Right hindlimb (tissue), 1 donor: ENCODE data around the gene RABGAP1.

ENCODE experiments used
- DNase-seq: peaks from one replicate; pipeline ENCODE4 v3.0.0-alpha.2; 2018

Gene RABGAP1

DNA sequence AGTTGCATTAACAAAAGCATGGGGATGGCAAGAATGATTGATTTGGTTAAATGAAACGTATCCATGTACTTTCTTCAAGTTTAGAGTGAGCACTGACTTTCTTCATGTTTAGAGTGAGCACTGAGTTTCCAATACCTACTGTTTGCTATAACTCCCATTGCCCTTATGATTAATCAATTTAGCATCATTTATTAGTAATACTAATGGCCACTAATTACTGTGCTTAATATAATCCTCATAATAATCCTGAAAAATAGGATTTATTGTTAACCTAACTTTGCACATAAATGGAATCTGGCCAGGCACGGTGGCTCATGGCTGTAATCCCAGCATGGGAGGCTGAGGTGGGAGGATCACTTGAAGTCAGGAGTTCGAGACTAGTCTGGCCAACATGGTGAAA lies 70.6 kb downstream of the RABGAP1 start:
- DNase-seq = no peak

DNA sequence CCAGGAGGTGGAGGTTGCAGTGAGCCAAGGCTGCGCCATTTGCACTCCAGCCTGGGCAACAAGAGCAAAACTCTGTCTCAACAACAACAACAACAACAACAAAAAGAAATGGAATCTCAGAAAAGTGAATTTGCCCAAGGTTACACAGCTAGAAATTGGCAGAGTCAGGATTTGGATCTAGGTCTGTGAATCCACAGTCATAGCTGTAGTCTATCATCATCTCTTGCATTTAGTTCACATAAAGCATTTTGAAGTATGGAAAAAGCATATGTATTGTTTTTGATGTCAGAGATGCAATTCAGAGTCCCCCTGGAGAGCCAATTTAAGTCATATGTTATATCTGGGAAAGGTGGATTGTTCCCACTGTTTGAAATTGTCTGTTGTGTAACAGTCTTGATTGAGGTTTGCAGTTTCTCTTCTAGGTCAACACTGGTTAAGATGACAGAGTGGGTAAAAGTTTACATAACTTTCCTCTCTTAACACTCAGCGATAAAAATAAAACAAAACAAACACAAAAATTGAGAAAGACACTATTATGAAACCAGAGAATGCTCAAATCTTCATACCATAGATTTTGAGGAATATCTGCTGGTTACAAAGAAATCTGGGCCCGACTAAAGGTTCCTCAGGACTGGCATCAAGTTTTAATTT lies 71.2 kb downstream of the RABGAP1 start:
- no peak for DNase-seq

DNA sequence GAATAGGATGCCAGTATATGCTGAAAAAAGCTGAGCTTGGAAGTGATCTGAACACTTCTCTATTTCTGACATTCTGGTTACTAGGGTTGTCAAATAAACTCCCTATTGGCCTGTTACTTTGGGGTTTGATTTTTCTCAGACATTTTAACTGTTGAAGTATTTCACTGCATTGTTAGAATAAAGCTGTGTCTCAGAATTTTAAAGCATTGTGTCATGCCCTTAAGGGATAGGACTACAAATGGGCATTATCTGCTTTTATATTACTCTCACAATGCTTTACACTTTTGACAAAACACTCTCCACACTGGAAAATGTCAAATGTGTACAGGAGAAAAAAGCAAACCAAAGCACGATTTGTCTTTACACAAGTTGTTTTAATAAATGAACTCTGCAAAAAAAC lies 75.8 kb downstream of the RABGAP1 start:
- DNase-seq = no peak

DNA sequence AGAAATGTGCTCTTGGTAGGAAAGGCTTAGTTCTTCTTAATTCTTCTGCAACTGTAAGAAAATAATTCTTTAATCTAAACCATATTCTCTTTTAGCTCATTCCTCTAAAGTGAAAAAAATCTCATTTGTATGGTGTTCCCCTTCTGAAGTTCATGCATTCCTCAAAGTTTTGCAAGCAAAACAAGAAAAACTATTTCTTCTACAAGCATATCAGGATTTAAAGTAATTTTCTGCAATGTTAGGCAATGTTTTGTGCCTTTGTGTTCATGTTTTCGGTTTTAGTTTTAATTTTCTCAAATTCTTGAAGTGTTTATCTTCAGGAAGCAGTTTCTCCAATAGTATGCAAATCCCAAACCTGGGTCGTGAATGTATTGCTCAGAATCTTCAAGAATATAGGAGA lies 80.0 kb downstream of the RABGAP1 start:
- no peak for DNase-seq

DNA sequence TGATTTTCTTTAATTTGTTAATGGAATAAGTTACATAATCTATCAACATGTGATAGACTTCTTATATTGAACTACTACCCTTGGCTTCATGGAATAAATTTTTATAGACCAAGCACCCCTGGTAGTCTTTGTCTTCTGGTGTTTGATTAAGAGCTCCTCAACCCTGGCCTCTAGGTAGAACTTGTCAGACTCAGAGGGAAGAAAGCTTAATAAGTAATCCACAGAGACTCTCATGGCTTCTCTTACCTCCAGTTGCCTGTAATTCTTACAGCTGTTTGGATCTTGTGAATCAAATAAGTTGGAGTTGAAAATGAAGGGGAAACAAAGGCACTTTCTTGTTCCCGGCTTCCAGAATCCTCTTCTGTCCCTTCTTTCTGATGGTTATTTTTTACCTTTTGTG lies 85.6 kb downstream of the RABGAP1 start:
- DNase-seq = no peak

DNA sequence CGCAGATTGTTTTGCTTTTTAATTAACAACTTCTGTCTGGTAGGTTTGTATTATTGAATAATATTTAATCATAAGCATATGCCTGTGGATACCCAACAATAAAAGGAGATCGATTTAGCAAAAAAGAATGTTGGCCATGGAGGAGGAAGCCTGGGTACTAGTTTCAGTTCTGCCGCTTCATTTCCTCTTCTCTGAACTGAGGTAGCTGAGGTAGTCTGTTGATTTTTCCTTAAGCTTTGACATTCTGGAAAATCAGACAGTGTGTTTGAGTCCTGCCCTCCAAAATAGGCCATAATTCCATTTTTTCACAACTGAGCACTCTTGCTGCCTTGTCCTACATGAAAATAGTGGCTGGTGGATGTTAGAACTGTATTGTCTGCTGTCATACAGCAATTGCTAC lies 86.7 kb downstream of the RABGAP1 start:
- DNase-seq = no peak

DNA sequence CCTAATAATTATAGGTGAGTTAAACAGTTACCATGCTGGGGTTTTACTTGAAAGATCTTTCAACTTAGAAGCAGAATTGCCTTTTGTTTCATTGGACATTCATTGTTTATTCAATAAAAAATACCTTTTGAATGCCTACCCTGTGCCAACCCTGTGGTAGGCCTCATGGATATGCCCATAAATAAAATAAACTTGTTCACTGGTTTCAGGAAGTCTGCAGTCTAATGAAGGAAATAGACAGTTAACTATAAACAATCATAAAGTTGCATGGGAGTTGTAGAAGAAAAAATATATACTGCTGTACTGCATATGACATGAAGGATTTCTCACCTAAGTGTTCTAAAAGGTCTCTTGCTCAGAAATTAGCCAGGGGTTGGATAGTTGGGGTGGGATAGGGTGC lies 87.3 kb downstream of the RABGAP1 start:
- DNase-seq = no peak

DNA sequence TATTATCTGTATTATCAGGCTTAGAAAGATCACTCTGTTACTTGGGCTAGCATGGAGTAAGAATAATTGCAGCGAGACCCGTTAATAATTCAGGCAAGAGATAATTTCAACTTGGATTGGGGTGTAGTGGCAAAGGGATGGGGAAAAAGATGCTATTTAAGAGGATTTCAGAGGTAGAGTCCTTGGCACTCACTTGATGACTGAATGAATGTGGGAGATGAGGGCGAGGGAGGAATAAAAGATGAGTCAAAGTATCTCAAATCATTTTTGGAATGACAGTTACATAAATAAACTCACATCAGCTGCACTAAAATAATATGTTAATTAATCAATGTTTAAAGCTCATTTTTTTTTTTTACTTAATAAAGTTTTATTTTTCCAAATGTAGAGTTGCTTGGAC lies 88.2 kb downstream of the RABGAP1 start:
- no peak for DNase-seq

DNA sequence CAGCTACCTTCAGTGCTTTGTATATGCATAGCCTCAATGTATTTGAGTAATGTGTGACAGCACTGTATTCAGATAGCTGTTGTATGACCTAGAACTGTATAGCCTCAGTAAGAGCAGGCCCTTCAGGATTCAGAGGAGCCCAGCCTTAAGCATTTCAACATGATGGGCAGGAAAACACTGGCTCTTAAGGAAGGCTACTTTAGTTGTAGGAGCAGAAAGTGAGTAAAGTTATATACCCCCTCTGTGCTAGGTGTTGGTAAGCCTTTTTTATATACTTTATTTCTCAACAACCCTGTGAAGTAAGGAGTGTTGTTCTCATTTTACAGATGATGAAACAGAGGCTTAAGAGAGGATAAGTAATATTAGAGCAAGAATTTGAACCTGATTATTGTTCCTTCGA lies 91.1 kb downstream of the RABGAP1 start:
- no peak for DNase-seq

DNA sequence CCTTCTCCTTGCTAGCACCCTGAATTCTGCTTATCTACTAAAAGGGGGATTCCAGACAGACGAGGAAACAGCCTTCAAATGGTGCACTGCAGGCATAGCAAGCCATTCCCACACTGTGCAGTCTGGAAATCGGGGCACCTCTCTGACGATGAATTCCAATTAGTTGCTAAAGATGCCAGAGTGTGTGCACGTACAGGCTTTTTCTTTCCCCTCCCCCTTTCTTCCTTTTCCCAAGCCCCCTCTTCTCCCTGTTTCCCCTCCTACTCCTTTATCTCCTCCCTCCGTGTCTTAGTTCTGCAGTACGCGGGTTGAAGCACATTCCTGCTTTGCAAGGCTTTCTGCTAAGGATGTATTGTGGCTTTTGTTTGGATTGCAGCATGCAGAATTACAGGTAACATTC lies 92.5 kb downstream of the RABGAP1 start, which contains the start of gene GPR21:
GPR21 (plus strand) TSS at position 316 of the 400 bp plus-strand sequence. CDS start 900 bp downstream, outside the sequence.
- no peak for DNase-seq

DNA sequence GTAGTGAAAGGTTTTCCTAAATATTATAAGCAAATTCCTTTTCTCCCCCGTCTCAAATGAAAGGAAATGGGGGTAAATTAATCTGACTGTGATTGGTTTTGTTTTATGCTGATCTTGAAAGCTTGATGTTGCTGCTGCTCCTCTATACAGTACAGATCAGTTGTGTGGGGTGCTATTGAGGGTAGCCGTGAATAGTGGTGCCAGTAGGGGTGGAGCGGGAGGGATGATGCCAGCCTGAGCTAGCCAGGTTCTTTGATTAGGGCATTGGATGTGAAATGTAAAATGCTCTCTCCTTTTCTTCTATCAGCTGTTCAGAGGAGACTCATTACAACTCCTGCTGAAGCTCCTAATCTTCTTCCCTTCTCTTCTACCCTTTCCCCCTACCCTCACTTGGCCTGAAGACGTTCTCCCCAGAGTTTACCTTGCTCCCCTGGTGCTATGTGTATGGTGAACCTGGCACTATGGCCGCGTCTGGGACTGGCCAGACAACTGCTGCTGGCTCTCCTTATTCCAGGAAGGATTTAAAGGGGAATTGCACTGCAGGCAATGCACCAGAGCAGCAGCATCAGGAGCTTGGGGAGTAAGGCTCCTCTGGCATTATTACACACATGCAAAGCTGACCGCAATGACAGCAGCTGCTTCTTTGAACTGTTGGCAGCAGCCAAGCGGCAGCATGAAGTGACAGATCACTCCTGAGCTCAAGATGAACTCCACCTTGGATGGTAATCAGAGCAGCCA lies 93.2 kb downstream of the RABGAP1 start:
- DNase-seq = peak; percentile 48

DNA sequence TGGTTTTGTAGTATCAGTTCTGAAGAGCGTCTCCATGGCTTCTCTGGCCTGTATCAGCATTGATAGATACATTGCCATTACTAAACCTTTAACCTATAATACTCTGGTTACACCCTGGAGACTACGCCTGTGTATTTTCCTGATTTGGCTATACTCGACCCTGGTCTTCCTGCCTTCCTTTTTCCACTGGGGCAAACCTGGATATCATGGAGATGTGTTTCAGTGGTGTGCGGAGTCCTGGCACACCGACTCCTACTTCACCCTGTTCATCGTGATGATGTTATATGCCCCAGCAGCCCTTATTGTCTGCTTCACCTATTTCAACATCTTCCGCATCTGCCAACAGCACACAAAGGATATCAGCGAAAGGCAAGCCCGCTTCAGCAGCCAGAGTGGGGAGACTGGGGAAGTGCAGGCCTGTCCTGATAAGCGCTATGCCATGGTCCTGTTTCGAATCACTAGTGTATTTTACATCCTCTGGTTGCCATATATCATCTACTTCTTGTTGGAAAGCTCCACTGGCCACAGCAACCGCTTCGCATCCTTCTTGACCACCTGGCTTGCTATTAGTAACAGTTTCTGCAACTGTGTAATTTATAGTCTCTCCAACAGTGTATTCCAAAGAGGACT lies 94.2 kb downstream of the RABGAP1 start:
- DNase-seq = no peak

DNA sequence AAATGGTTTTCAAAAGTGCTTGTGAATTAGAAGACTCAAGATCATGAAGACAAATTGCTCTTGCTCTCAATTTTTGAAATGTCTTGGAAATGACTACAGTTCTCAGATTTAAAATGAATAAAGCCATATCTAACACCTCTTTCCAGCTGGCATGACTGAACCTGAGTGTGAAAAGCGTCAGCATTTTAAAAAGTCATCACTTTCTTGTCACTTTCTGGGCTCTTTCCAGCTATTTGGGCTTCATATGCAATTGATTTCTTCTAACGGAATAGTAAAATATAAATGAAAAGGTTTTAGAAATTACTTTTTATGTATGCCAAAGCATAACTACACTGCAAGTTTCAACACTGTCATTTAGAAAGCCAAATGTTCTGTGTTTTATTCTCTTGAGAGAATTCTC lies 95.0 kb downstream of the RABGAP1 start:
- DNase-seq = no peak

DNA sequence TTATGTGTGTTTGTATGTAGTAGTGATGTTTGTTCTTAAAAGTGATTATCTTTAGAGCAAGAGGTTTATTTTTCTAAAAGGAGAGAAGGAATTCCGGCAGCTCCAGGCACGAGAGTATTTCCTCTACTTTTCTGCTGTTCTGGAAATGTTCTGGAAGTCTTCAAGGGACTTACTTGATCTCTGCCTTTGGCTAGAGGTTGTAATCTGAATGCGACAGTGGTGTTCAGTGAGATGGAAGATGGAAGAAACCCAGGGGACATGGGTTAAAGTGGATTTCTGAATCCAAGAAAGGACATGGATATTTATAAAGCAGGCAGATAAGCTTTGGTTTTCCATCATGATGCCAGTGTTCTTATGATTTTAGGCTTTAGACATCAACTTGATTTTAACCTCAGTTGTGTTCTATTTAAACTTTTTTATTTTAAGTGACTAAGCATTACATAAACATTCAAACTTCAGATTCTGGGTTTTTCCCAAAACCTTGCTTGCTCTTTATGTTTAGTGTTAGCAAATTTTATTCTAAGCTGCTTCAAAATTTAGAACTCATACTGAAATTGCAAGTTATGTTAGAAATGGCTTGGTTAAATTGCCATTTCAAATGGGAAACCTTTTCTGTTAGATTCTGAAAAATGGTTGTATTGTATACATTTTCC lies 96.2 kb downstream of the RABGAP1 start:
- DNase-seq = no peak

DNA sequence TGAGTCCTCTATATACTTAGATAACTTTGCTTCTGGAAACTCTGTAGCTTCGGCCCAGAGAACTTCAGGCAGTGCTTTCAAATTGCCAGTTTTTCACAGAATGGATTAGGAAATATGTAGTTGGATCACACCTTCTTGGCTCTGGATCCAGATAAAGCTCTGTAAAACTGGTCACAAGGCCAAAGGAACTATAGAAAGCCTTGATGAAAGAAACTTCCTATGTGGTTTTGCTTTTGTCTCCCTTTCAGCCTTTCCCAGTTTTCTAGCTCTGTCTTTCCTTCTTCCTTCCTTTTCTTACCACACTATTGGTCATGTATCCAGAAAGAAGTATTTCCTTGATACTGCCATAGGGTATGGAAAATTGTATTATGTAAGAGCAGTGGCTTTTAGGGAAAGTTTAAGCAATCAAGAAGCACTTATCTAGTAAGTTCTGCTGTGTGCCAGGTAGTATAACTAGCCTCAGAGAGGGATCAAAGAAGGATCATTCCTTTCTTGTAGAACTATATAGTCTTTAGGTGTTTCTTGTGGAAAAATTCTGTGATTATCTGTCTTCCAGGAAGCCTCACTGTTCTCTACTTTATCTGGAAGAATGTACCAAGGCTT lies 98.9 kb downstream of the RABGAP1 start:
- DNase-seq = no peak

DNA sequence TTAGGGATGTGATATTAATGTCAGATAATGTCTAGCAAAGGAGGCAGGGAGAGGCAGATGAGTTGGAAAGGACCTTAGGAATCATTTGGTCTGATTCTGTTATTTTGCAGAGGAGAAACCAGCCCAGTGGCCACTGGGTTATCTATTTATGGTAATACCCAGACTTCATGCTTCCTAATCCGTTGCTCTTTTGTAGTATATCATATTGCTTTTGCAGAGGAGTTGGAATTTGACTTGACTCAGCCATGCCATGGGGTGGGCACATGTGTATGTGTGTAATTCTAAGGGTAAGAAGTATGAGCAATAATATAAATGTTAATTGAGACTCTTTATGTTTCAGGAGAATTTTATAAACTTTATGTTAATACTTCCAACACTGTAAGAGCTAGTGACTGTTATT lies 100.0 kb downstream of the RABGAP1 start:
- no peak for DNase-seq

DNA sequence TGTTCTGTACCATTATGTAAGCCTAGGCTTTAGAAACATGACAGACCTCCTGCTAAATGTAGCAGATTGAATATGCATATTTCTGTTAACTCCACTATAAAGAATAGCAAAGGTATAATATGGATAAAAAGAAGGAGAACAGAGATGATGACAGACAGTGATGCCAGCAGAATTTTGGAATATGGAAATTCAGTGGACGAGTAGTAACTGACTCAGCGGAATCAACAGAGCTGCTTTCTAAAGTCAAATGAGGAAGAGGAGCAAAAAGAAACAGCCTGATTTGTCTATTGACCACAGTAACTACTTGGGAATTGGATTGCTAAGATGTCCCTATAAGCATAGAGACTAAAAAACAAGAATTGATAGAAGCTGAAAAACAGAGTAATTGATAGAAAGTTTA lies 100.7 kb downstream of the RABGAP1 start:
- no peak for DNase-seq

DNA sequence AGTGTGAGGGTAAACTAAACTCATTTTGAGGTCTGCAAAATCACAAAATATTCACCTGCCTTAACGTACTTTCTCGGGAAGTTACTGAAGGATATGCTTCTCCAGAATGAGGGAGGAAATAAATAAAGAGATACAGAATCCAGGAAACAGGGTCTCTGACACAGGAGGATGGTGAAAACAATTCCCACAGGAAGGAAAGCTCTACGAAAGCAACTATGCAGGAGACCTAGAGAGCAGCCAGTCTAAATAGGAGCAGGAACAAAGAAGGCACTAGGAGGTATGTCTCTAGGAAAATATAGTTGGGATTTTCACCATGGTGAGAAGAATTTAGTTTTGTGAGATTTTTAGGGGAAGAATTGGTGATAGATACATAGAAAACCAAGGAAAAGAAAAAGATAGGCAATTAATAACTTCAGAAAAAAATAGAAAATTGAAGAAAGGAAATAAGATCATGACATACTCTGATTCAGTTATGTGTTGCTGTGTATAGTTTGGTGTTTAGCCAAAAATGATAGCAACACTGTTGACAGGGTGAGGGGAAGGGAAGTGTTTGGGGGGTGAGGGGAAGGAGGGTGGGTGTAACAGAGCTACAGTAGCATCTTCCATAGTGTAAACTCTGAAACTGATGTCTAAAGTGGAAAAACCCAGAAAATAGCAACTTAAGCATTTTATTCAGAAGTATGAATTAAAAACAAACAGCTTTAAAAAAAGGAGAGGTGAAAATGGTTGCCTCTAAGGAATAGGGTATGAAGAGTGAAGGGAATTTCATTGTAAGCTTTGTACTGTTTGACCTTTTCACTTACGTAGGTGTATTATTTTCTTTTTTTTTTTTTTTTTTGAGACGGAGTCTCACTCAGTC lies 102.5 kb downstream of the RABGAP1 start:
- DNase-seq = no peak

DNA sequence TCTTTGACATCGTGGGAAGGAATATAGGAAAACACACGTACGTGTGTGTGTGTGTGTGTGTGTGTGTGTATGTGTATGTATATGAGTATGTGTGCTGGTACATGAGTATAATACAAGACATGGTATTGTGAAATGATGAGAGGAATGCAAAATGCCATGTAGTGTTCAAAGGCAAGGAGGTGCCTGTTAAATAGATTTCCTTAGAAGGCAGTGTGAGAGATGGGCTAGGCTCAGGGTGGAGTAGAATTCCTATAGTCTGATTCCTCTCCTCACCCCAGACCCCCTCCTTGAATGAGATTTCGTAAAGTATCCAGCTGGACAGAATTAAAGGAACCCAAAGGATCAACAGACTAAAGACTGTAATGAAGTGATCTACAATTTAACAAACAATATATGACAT lies 103.8 kb downstream of the RABGAP1 start:
- DNase-seq = no peak

DNA sequence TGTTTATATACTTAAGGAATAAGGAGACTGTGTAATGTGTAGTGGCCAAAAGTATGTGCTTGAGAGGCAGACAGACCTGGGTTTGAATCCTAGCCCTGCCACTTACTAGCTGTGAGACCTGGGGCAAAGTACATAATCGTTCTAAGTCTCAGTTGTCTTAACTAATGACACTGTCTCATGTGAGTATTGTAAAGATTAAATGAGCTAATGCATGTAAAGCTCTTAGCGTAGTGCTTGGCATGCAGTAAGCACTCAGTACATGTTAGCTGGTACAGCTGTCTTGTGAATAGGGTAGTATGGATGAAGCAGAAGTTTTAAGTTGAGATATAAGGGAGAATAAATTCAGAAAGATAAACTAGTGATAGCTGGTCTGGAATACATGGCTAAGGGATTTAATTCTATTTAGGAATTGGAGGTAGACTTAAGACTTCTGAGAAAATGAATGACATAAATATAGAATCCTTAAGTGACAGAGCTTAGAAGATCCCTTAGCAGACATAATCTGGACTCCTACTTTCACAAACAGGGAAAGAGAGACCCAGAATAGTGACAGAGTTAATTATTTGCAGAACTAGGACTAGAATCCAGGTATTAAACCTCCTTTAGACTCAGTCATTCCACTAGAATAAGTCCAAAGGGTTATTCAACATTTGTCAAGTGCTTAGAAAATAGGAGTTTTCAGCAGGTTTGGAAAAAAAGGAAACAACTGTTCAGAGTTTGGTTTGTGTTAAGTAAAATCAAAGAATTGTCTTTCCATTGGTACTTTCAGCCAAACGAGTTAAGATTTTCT lies 105.8 kb downstream of the RABGAP1 start:
- DNase-seq = no peak

DNA sequence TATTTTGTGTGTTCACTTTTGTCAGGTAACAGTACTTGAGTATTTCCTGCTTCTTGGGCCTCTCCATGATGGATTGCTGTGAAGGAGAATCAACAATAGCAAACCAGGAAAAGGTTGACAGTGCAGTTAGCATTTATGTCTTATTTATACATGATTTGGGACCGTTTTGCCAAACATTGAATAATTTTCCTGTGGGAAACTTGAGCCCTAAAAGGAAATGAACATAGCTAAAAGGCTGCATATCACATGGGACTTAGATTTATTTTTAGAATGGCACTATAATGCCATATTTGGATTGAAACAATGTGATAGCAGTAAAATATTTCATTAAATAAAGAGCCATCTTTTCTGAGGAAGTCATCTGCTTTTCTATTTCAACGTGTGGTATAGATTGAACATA lies 107.9 kb downstream of the RABGAP1 start:
- no peak for DNase-seq
